ENCODE measurements around the gene PLCL2. TPM values are rescaled to one million over a fixed set of nuclear protein-coding genes. Genes with fewer than 3 reads are reported as not detected.

Gene PLCL2
- total RNA-seq, 1 donor from 2014 or later, result 26.4 TPM

- no peaks in the 10 kb centered on the region for H3K4me1 ChIP-seq
- peaks cover 2% of the 10 kb centered on the region for H3K27me3 Mint-ChIP-seq (ENCODE audit: insufficient read depth, low read depth)
- peaks cover 3% of the 10 kb centered on the region for H3K4me1 Mint-ChIP-seq
- H3K79me2 ChIP-seq (ENCODE audit: low read depth), result no peaks in the 10 kb centered on the region
- no peak overlapping the region for H3K4me3 ChIP-seq
- no peaks in the 10 kb centered on the region for H4K20me1 ChIP-seq (ENCODE audit: low read depth)
- no peaks in the 10 kb centered on the region for H3K36me3 ChIP-seq
- no peaks in the 10 kb centered on the region for H3K9me3 ChIP-seq (ENCODE audit: low read depth)
- no peak overlapping the region for H3K27ac ChIP-seq
- H3K36me3 Mint-ChIP-seq, result no peaks in the 10 kb centered on the region
- no peak overlapping the region for H3K9ac ChIP-seq
- no peaks in the 10 kb centered on the region for H3K9me3 Mint-ChIP-seq
- DNase-seq (ENCODE audit: low spot score), result no peak
- no peak for TF ChIP-seq CTCF (IDR thresholded peaks at IDR 0.05)
- TF ChIP-seq EZH2phosphoT487 (IDR thresholded peaks at IDR 0.05), result no peak
- no peak for TF ChIP-seq EZH2 (IDR thresholded peaks at IDR 0.05)
- H3K27me3 ChIP-seq, result no peaks in the 10 kb centered on the region
- no peaks in the 10 kb centered on the region for H3F3A ChIP-seq (ENCODE audit: low read depth)
- no peak overlapping the region for H3K4me3 Mint-ChIP-seq
- H3K4me2 ChIP-seq, result no peak overlapping the region
- no peak overlapping the region for H3K27ac Mint-ChIP-seq
- H2AFZ ChIP-seq (replicated peaks), result no peak overlapping the region
These were observed 178.0 kb downstream of the PLCL2 start for GRCh38 chr3:17062736-17063135.

GRCh38 chr3:17063596-17063995 lies 178.8 kb downstream of the PLCL2 start:
- no peaks in the 10 kb centered on the region for H3K4me1 ChIP-seq
- no peaks in the 10 kb centered on the region for H3K36me3 ChIP-seq
- H3K79me2 ChIP-seq (ENCODE audit: low read depth), result no peaks in the 10 kb centered on the region
- no peak overlapping the region for H3K4me2 ChIP-seq
- peaks cover 3% of the 10 kb centered on the region for H3K4me1 Mint-ChIP-seq
- no peaks in the 10 kb centered on the region for H3F3A ChIP-seq (ENCODE audit: low read depth)
- H2AFZ ChIP-seq (replicated peaks), result no peak overlapping the region
- peaks cover 2% of the 10 kb centered on the region for H3K27me3 Mint-ChIP-seq (ENCODE audit: insufficient read depth, low read depth)
- no peak overlapping the region for H3K4me3 ChIP-seq
- no peaks in the 10 kb centered on the region for H4K20me1 ChIP-seq (ENCODE audit: low read depth)
- no peak overlapping the region for H3K27ac ChIP-seq
- no peak overlapping the region for H3K4me3 Mint-ChIP-seq
- no peaks in the 10 kb centered on the region for H3K9me3 ChIP-seq (ENCODE audit: low read depth)
- H3K9me3 Mint-ChIP-seq, result no peaks in the 10 kb centered on the region
- no peaks in the 10 kb centered on the region for H3K27me3 ChIP-seq
- H3K9ac ChIP-seq, result no peak overlapping the region
- TF ChIP-seq EZH2 (IDR thresholded peaks at IDR 0.05) (no peak), CTCF (IDR thresholded peaks at IDR 0.05) (no peak), EZH2phosphoT487 (IDR thresholded peaks at IDR 0.05) (no peak)
- no peaks in the 10 kb centered on the region for H3K36me3 Mint-ChIP-seq
- DNase-seq (ENCODE audit: low spot score), result no peak
- H3K27ac Mint-ChIP-seq, result no peak overlapping the region

- H2AFZ ChIP-seq (replicated peaks), result no peak overlapping the region
- Mint-ChIP-seq H3K27ac (no peak overlapping the region), H3K4me1 (peaks cover 6% of the 10 kb centered on the region), H3K9me3 (no peaks in the 10 kb centered on the region), H3K36me3 (no peaks in the 10 kb centered on the region), H3K27me3 (ENCODE audit: insufficient read depth, low read depth) (peaks cover 1% of the 10 kb centered on the region), H3K4me3 (no peak overlapping the region)
- H3K4me2 ChIP-seq, result no peak overlapping the region
- H3K4me3 ChIP-seq, result no peak overlapping the region
- TF ChIP-seq EZH2phosphoT487 (IDR thresholded peaks at IDR 0.05) (no peak), CTCF (IDR thresholded peaks at IDR 0.05) (no peak), EZH2 (IDR thresholded peaks at IDR 0.05) (no peak)
- H3K79me2 ChIP-seq (ENCODE audit: low read depth), result no peaks in the 10 kb centered on the region
- no peaks in the 10 kb centered on the region for H3K9me3 ChIP-seq (ENCODE audit: low read depth)
- no peaks in the 10 kb centered on the region for H4K20me1 ChIP-seq (ENCODE audit: low read depth)
- no peak overlapping the region for H3K9ac ChIP-seq
- DNase-seq (ENCODE audit: low spot score), result no peak
- no peaks in the 10 kb centered on the region for H3K36me3 ChIP-seq
- H3K27ac ChIP-seq, result no peak overlapping the region
- no peaks in the 10 kb centered on the region for H3F3A ChIP-seq (ENCODE audit: low read depth)
- H3K4me1 ChIP-seq, result peaks cover 2% of the 10 kb centered on the region
- no peaks in the 10 kb centered on the region for H3K27me3 ChIP-seq
These were observed 180.6 kb downstream of the PLCL2 start for GRCh38 chr3:17065315-17065714.
